HCT116 (cell line): ENCODE measurements around the gene CLASP1. TPM values are rescaled to one million over a fixed set of nuclear protein-coding genes. Genes with fewer than 3 reads are reported as not detected.

Experiments
- ATAC-seq: fragments of 200-7000 bp; cut with Tn5 transposase; 2 replicates; pipeline ENCODE4 v1.9.1; 2020; ENCODE audit warnings: mild to moderate bottlenecking, moderate library complexity
- BruUV-seq: library from RNA; stranded (reverse); fragments of 400-500 nt; replicated peaks from 2 replicates; lab custom pipeline; 2021; lab: Mats Ljungman, UMichigan
- CTCF ChIA-PET: fragments of 300-600 bp; sonication (Branson Sonifier 250); formaldehyde crosslinking; loops from one replicate; lab custom pipeline; 2021; ENCODE audit warnings: antibody characterized with exemption; lab: Charles Lee
- POLR2A ChIA-PET: fragments of 300-600, 350-600 bp; sonication (Branson Sonifier 250); formaldehyde crosslinking; loops from one replicate; lab custom pipeline; 2021; ENCODE audit warnings: antibody characterized with exemption; lab: Charles Lee
- RAD21 ChIA-PET, 2 experiments: fragments of 300-600 bp; sonication (Branson Sonifier 250); formaldehyde crosslinking; loops; one replicate each; lab custom pipeline; 2023; ENCODE audit warnings: low total read pairs in 2 of 2; ENCODE audit not compliant: uncharacterized antibody in 2 of 2, unreplicated experiment in 2 of 2, low non-redundant PET in 1 of 2; lab: Charles Lee
- DNase-seq: peaks from one replicate; pipeline ENCODE4 v3.0.0-alpha.2; 2010; ENCODE audit warnings: low read depth, low spot score
- H2AFZ ChIP-seq: fragments of 200-600 bp; shearing (Covaris generic), sonication (generic); 2 replicates; pipeline ENCODE4 v1.6.1; 2017; ENCODE audit warnings: low read depth, mixed run types, mixed read lengths, antibody characterized with exemption, low read length; ENCODE audit not compliant: poor library complexity, severe bottlenecking
- H3K27ac ChIP-seq: 2 replicates; pipeline ENCODE4 v1.5.1; 2012; ENCODE audit warnings: low read depth, low read length
- H3K27me3 ChIP-seq: fragments of 200-600 bp; sonication (generic); 2 replicates; pipeline ENCODE4 v1.6.1; 2016; ENCODE audit warnings: mixed run types, low read length, mixed read lengths; ENCODE audit not compliant: insufficient read depth
- H3K36me3 ChIP-seq, 2 experiments: fragments of 200-500 bp in 1 of 2; fragments of 200-600 bp in 1 of 2; sonication (Bioruptor generic) in 1 of 2; sonication (generic) in 1 of 2; 2 replicates each; pipeline versions ENCODE4 v1.5.1 to v1.6.1; 2014 to 2016; ENCODE audit warnings: low read length in 2 of 2, inconsistent platforms in 1 of 2, mixed read lengths in 1 of 2, mixed run types in 1 of 2; ENCODE audit not compliant: insufficient read depth in 2 of 2, control insufficient read depth in 1 of 2
- H3K4me1 ChIP-seq, 2 experiments: fragments of 200-600 bp in 1 of 2; sonication (generic) in 1 of 2; 2 replicates each; pipeline versions ENCODE4 v1.5.1 to v1.6.1; 2012 to 2017; ENCODE audit warnings: low read length in 2 of 2, inconsistent platforms in 1 of 2, mild to moderate bottlenecking in 1 of 2, mixed read lengths in 1 of 2, mixed run types in 1 of 2, moderate library complexity in 1 of 2; ENCODE audit not compliant: insufficient read depth in 2 of 2, control insufficient read depth in 1 of 2
- H3K4me2 ChIP-seq: fragments of 200-600 bp; sonication (generic); 2 replicates; pipeline ENCODE4 v1.6.1; 2017; ENCODE audit warnings: mixed run types, low read length, mixed read lengths
- H3K4me3 ChIP-seq, 2 experiments: fragments of 200-600 bp in 1 of 2; sonication (generic) in 1 of 2; replicated peaks in 1 of 2; 2 replicates each; pipeline ENCODE4 v1.5.1; 2011 to 2016; ENCODE audit warnings: low read length in 2 of 2, control low read depth in 1 of 2, low read depth in 1 of 2, mild to moderate bottlenecking in 1 of 2, mixed read lengths in 1 of 2, mixed run types in 1 of 2
- H3K79me2 ChIP-seq: fragments of 200-600 bp; sonication (generic); 2 replicates; pipeline ENCODE4 v1.6.1; 2017; ENCODE audit warnings: mild to moderate bottlenecking, mixed run types, low read length, moderate library complexity, mixed read lengths; ENCODE audit not compliant: insufficient read depth
- H3K9ac ChIP-seq: fragments of 200-600 bp; sonication (generic); 2 replicates; pipeline ENCODE4 v1.6.1; 2016; ENCODE audit warnings: low read length, mixed read lengths
- H3K9me2 ChIP-seq: fragments of 200-600 bp; sonication (generic), shearing (Covaris generic); 2 replicates; pipeline ENCODE4 v1.6.1; 2017; ENCODE audit warnings: mixed run types, mild to moderate bottlenecking, moderate library complexity; ENCODE audit not compliant: insufficient read depth
- H3K9me3 ChIP-seq, 2 experiments: fragments of 200-500 bp in 1 of 2; fragments of 200-600 bp in 1 of 2; sonication (Bioruptor generic) in 1 of 2; sonication (generic) in 1 of 2; 2 replicates each; pipeline ENCODE4 v1.6.1; 2014 to 2017; ENCODE audit warnings: low read length in 2 of 2, mixed read lengths in 2 of 2, inconsistent platforms in 1 of 2, low read depth in 1 of 2, mild to moderate bottlenecking in 1 of 2, mixed run types in 1 of 2, moderate library complexity in 1 of 2; ENCODE audit not compliant: control insufficient read depth in 1 of 2, insufficient read depth in 1 of 2
- H4K20me1 ChIP-seq: fragments of 200-600 bp; sonication (generic), shearing (Covaris generic); 2 replicates; pipeline ENCODE4 v1.6.1; 2017; ENCODE audit warnings: mixed run types, mild to moderate bottlenecking, moderate library complexity; ENCODE audit not compliant: insufficient read depth
- CEBPB ChIP-seq: IDR thresholded peaks from 2 replicates; pipeline ENCODE4 v1.6.1; 2012; ENCODE audit warnings: low read depth
- EGR1 ChIP-seq: IDR thresholded peaks from 2 replicates; pipeline ENCODE4 v1.6.1; 2012; ENCODE audit warnings: low read depth
- ELF1 ChIP-seq: IDR thresholded peaks from 2 replicates; pipeline ENCODE4 v1.6.1; 2012; ENCODE audit warnings: low read depth, borderline replicate concordance
- EZH2 ChIP-seq: fragments of 200-600 bp; sonication (generic); IDR thresholded peaks from 2 replicates; pipeline ENCODE4 v1.6.1; 2017; ENCODE audit warnings: antibody characterized with exemption, mixed run types
- FOSL1 ChIP-seq: IDR thresholded peaks from 2 replicates; pipeline ENCODE4 v1.6.1; 2012; ENCODE audit warnings: low read depth
- RAD21 ChIP-seq: IDR thresholded peaks from 2 replicates; pipeline ENCODE4 v1.6.1; 2012; ENCODE audit warnings: low read depth, mild to moderate bottlenecking
- SIN3A ChIP-seq: IDR thresholded peaks from 2 replicates; pipeline ENCODE4 v1.6.1; 2012; ENCODE audit warnings: low read depth
- SP1 ChIP-seq: IDR thresholded peaks from 2 replicates; pipeline ENCODE4 v1.6.1; 2012; ENCODE audit warnings: low read depth
- YY1 ChIP-seq: IDR thresholded peaks from 2 replicates; pipeline ENCODE4 v1.6.1; 2011; ENCODE audit warnings: low read length, low read depth, moderate library complexity, mild to moderate bottlenecking; ENCODE audit not compliant: insufficient replicate concordance; ENCODE audit errors: extremely low read depth
- ZBTB33 ChIP-seq: IDR thresholded peaks from 2 replicates; pipeline ENCODE4 v1.6.1; 2011; ENCODE audit warnings: mild to moderate bottlenecking, low read length, moderate library complexity; ENCODE audit not compliant: insufficient replicate concordance; ENCODE audit errors: extremely low read depth
- ZNF274 ChIP-seq: fragments of 200-500 bp; sonication (Bioruptor generic); IDR thresholded peaks from 2 replicates; pipeline ENCODE4 v1.6.1; 2014; ENCODE audit warnings: mild to moderate bottlenecking, low read depth, low read length, inconsistent platforms
- intact Hi-C: fragments of 100-400 bp; cut with micrococcal nuclease; formaldehyde crosslinking; loops from 2 replicates; pipeline ENCODE4 v1.10.0; 2022
- total RNA-seq: library from RNA; stranded (reverse); gene quantifications from one replicate; pipeline ENCODE4 v1.2.1, GENCODE V29; 2021; ENCODE audit not compliant: unreplicated experiment
- TF ChIP-seq, protein P1 (sequence below): IDR thresholded peaks from 2 replicates; pipeline ENCODE4 v1.6.1; 2012; ENCODE audit warnings: low read depth
- TF ChIP-seq, protein P2 (sequence below): IDR thresholded peaks from 2 replicates; pipeline ENCODE4 v1.6.1; 2012
- TF ChIP-seq, protein P3 (sequence below): IDR thresholded peaks from 2 replicates; pipeline ENCODE4 v1.6.1; 2012

CLASP1 gene
- total RNA-seq, 1 experiment from 2014 or later, result 41.9 TPM

GRCh38 chr2:121662656-121663055 lies 13.4 kb upstream of the CLASP1 start:
- Histone ChIP-seq H2AFZ (no peak overlapping the region), H4K20me1 (no peaks in the 10 kb centered on the region), H3K27ac (no peak overlapping the region), H3K4me1 (no peaks in the 10 kb centered on the region), H3K27me3 (no peaks in the 10 kb centered on the region), H3K9me3 (no peaks in the 10 kb centered on the region), H3K4me3 (no peak overlapping the region), H3K4me2 (no peak overlapping the region), H3K36me3 (no peaks in the 10 kb centered on the region), H3K79me2 (no peaks in the 10 kb centered on the region), H3K9me2 (no peaks in the 10 kb centered on the region), H3K9ac (no peak overlapping the region)
- no TSS peak for BruUV-seq
- intact Hi-C loops, result no loop called here
- ChIA-PET POLR2A (no interaction called here), RAD21 (no interaction called here), CTCF (no interaction called here)
- no peak for DNase-seq
- TF ChIP-seq ZBTB33, result no peak
- TF ChIP-seq, protein P1, sequence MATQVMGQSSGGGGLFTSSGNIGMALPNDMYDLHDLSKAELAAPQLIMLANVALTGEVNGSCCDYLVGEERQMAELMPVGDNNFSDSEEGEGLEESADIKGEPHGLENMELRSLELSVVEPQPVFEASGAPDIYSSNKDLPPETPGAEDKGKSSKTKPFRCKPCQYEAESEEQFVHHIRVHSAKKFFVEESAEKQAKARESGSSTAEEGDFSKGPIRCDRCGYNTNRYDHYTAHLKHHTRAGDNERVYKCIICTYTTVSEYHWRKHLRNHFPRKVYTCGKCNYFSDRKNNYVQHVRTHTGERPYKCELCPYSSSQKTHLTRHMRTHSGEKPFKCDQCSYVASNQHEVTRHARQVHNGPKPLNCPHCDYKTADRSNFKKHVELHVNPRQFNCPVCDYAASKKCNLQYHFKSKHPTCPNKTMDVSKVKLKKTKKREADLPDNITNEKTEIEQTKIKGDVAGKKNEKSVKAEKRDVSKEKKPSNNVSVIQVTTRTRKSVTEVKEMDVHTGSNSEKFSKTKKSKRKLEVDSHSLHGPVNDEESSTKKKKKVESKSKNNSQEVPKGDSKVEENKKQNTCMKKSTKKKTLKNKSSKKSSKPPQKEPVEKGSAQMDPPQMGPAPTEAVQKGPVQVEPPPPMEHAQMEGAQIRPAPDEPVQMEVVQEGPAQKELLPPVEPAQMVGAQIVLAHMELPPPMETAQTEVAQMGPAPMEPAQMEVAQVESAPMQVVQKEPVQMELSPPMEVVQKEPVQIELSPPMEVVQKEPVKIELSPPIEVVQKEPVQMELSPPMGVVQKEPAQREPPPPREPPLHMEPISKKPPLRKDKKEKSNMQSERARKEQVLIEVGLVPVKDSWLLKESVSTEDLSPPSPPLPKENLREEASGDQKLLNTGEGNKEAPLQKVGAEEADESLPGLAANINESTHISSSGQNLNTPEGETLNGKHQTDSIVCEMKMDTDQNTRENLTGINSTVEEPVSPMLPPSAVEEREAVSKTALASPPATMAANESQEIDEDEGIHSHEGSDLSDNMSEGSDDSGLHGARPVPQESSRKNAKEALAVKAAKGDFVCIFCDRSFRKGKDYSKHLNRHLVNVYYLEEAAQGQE, result no peak
- no peak for TF ChIP-seq FOSL1
- no peak for TF ChIP-seq CEBPB
- TF ChIP-seq, protein P2, sequence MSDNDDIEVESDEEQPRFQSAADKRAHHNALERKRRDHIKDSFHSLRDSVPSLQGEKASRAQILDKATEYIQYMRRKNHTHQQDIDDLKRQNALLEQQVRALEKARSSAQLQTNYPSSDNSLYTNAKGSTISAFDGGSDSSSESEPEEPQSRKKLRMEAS, result no peak
- TF ChIP-seq EZH2, result no peak
- TF ChIP-seq YY1, result no peak
- no peak for TF ChIP-seq ZNF274
- TF ChIP-seq SIN3A, result no peak
- no peak for TF ChIP-seq ELF1
- TF ChIP-seq, protein P3, sequence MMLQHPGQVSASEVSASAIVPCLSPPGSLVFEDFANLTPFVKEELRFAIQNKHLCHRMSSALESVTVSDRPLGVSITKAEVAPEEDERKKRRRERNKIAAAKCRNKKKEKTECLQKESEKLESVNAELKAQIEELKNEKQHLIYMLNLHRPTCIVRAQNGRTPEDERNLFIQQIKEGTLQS, result no peak
- TF ChIP-seq EGR1, result no peak
- no peak for TF ChIP-seq RAD21
- TF ChIP-seq SP1, result no peak
- ATAC-seq, result no peak
